KMS-11 (cell line): Measurements from ENCODE around the gene OR10J1.

Source experiments
- H2AFZ ChIP-seq: fragments of 200-600 bp; sonication (generic); 2 replicates; pipeline ENCODE4 v1.6.1; 2016; ENCODE audit warnings: antibody characterized with exemption, mixed run types, low read depth
- H3K27ac ChIP-seq: fragments of 200-600 bp; sonication (generic); 2 replicates; pipeline ENCODE4 v1.6.1; 2016; ENCODE audit warnings: mild to moderate bottlenecking, mixed run types
- H3K27me3 ChIP-seq: fragments of 200-600 bp; sonication (generic); 2 replicates; pipeline ENCODE4 v1.6.1; 2017; ENCODE audit warnings: mild to moderate bottlenecking, low read depth, mixed run types, moderate library complexity; ENCODE audit not compliant: insufficient read depth
- H3K36me3 ChIP-seq: fragments of 200-600 bp; sonication (generic); 2 replicates; pipeline ENCODE4 v1.6.1; 2017; ENCODE audit warnings: mild to moderate bottlenecking, mixed run types; ENCODE audit not compliant: insufficient read depth
- H3K4me1 ChIP-seq: fragments of 200-600 bp; sonication (generic); 2 replicates; pipeline ENCODE4 v1.6.1; 2016; ENCODE audit warnings: mild to moderate bottlenecking, low read depth, mixed run types; ENCODE audit not compliant: poor library complexity, severe bottlenecking
- H3K4me2 ChIP-seq: fragments of 200-600 bp; sonication (generic); 2 replicates; pipeline ENCODE4 v1.7.0; 2016; ENCODE audit warnings: mild to moderate bottlenecking, mixed run types
- H3K4me3 ChIP-seq: fragments of 200-600 bp; sonication (generic); IDR thresholded peaks from 2 replicates; pipeline ENCODE4 v1.6.1; 2017; ENCODE audit warnings: low read depth, low read length, mixed read lengths; ENCODE audit not compliant: insufficient read depth
- H3K79me2 ChIP-seq: fragments of 200-600 bp; sonication (generic); 2 replicates; pipeline ENCODE4 v1.6.1; 2016; ENCODE audit warnings: low read depth, mixed run types; ENCODE audit not compliant: insufficient read depth
- H3K9ac ChIP-seq: fragments of 200-600 bp; sonication (generic); 2 replicates; pipeline ENCODE4 v1.6.1; 2016; ENCODE audit warnings: mild to moderate bottlenecking, mixed run types
- H4K20me1 ChIP-seq: fragments of 200-600 bp; sonication (generic); 2 replicates; pipeline ENCODE4 v1.6.1; 2016; ENCODE audit warnings: mild to moderate bottlenecking, mixed run types; ENCODE audit not compliant: insufficient read depth
- CTCF ChIP-seq: fragments of 200-600 bp; sonication (generic); conservative IDR thresholded peaks from 2 replicates; pipeline ENCODE4 v1.6.1; 2017; ENCODE audit warnings: low read depth, mild to moderate bottlenecking, antibody characterized with exemption, low read length, moderate library complexity, mixed read lengths

Gene OR10J1

GRCh38 chr1:159428536-159428935 lies 11.0 kb upstream of the OR10J1 start:
- Histone ChIP-seq H3K4me2 (no peak overlapping the region), H3K4me1 (no peaks in the 10 kb centered on the region), H4K20me1 (no peaks in the 10 kb centered on the region), H3K9ac (no peak overlapping the region), H2AFZ (no peak overlapping the region), H3K27me3 (no peaks in the 10 kb centered on the region), H3K27ac (no peak overlapping the region), H3K4me3 (no peak overlapping the region), H3K79me2 (no peaks in the 10 kb centered on the region), H3K36me3 (no peaks in the 10 kb centered on the region)
- no peak for TF ChIP-seq CTCF

GRCh38 chr1:159429074-159429861 lies 10.3 kb upstream of the OR10J1 start:
- no peaks in the 10 kb centered on the region for H3K4me1 ChIP-seq
- no peaks in the 10 kb centered on the region for H4K20me1 ChIP-seq
- no peaks in the 10 kb centered on the region for H3K27me3 ChIP-seq
- no peak overlapping the region for H3K27ac ChIP-seq
- no peak overlapping the region for H3K9ac ChIP-seq
- no peak for TF ChIP-seq CTCF
- H3K79me2 ChIP-seq, result no peaks in the 10 kb centered on the region
- H3K4me2 ChIP-seq, result no peak overlapping the region
- H3K4me3 ChIP-seq, result no peak overlapping the region
- no peaks in the 10 kb centered on the region for H3K36me3 ChIP-seq
- no peak overlapping the region for H2AFZ ChIP-seq

- Histone ChIP-seq H4K20me1 (no peaks in the 10 kb centered on the region), H3K27me3 (no peaks in the 10 kb centered on the region), H3K9ac (no peak overlapping the region), H3K4me3 (no peak overlapping the region), H3K4me2 (no peak overlapping the region), H2AFZ (no peak overlapping the region), H3K79me2 (no peaks in the 10 kb centered on the region), H3K36me3 (no peaks in the 10 kb centered on the region), H3K27ac (no peak overlapping the region), H3K4me1 (no peaks in the 10 kb centered on the region)
- no peak for TF ChIP-seq CTCF
Observed at GRCh38 chr1:159430985-159431384, 8.5 kb upstream of the OR10J1 start.

- H3K27me3 ChIP-seq, result no peaks in the 10 kb centered on the region
- no peak within 1 kb of the TSS for H3K4me2 ChIP-seq
- no peak within 1 kb of the TSS for H2AFZ ChIP-seq
- H3K9ac ChIP-seq, result no peak within 1 kb of the TSS
- H3K36me3 ChIP-seq, result no peaks in the 10 kb centered on the region
- H4K20me1 ChIP-seq, result no peaks in the 10 kb centered on the region
- H3K4me3 ChIP-seq, result no peak within 1 kb of the TSS
- no peaks in the 10 kb centered on the region for H3K4me1 ChIP-seq
- H3K27ac ChIP-seq, result no peak within 1 kb of the TSS
- no peak for TF ChIP-seq CTCF
- no peaks in the 10 kb centered on the region for H3K79me2 ChIP-seq
Observed at GRCh38 chr1:159431904-159432303, 7.6 kb upstream of the OR10J1 start, which contains the start of gene OR10J4. OR10J4 (plus strand) TSS chr1:159432204.
